GM19452 (cell line): ENCODE results near the gene GAS7.

Source experiments
- ATAC-seq: cut with Tn5 transposase; IDR thresholded peaks from one replicate; pipeline ENCODE4 v1.9.1; 2021; ENCODE audit not compliant: unreplicated experiment

Gene GAS7

DNA sequence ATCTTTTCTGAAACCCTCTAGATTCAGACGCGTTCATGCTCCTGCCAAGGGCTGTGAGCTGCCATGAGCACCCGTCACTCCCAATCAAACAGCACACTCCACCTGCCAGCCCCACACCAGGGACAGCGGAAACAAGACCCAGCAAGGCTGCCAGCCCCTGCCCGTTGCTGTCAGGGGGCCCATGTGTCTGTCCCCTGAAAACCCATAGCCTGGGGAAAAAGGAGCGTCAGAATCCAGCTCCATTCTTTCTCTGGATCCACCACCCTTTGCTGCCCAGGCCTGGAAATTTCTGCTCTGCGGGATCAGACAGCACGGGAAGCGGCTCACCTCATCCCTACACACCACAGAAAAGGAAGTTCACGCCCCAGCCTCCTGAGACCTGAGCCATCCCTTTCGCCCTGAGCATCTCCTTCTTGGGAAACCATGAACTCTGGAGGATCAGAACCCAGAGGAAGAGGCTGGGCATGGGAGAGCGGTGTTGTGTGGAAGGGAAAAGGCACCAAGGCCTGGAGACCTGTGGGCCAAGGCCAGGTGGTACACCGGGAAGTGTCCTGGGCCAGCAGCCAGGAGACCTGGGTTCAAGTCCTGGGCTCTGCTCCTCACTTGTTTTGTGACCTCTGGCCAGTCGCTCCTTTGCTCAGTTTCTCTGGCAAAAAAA is 241.8 kb downstream of the GAS7 start:
- ATAC-seq, result no peak

DNA sequence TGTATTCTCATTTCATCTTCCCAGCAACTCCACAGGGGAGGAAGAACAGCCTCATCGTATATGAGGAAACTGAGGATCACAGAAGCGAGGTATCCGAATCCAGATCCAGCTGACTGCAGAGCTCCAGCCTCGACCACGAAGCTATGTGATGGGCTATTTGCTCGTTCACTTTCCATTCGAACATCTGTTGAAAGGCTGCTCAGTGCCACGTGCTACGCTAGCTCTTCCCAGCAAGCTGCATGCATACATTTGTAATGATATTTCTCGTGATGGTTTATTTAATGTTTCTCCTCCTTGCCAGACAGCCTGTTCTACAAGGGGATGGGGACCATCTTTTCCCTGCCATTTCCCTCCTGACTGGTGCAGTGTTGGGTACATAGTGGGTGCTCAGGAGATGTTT is 244.9 kb downstream of the GAS7 start:
- no peak for ATAC-seq

GRCh38 chr17:9951803-9952202 is 246.6 kb downstream of the GAS7 start:
- ATAC-seq, result no peak

DNA sequence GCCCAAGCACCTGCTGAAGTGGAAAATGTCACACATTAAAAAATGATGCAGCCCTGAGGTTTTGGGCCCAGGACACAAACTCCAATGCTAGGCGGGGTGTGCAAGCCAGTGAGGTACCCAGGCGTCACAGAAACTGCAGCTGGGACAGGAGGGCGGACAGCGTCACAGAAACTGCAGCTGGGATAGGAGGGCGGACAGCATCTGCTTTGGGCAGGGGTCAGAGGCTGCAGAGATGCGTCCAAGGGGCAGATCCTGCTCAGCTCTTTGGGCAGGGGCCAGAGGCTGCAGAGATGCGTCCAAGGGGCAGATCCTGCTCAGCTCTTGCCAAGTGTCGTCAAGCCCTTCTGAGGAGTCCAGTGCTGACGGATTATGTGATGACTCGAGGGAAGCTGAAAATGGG is 249.5 kb downstream of the GAS7 start:
- no peak for ATAC-seq

DNA sequence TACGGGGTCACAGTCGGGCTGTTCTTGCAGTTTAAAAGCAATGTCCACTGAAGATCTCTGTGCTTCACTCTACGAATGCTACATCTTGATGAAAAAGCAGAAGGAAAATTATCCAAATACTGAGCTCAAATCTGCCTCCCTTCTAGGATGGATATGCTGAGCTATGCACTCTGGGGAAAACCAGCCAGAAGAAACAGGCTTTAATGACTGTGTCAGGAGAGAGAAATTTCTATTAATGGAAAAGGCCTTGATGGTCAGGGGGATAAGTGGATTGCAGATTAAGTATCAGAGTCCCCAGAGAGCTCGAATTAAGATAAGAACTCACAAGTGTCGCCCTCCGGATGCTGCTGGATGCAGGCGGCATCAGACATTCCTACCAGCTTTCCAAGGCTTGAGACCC is 253.7 kb downstream of the GAS7 start:
- ATAC-seq, result no peak

- no peak for ATAC-seq
These were observed 255.1 kb downstream of the GAS7 start for GRCh38 chr17:9943343-9943742.

DNA sequence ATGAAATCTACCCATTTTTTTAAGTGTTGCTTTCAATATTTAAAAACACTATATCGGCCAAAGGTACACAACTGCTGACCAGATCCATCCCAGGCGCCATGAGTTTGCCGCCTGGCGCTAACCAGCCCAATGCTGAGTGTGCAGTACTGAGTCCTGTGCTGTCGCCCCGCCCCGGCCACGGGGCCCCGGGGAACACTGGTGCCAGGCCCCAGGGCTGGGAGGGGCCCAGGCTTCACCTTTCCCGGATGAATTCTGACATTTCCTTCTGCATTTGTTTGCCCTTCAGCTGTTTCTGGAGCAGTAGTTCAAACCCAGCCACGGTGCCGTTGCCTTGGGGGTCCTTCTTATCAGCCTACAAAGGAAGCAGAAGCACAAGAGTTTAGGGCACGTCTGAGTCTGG is 255.5 kb downstream of the GAS7 start:
- no peak for ATAC-seq

DNA sequence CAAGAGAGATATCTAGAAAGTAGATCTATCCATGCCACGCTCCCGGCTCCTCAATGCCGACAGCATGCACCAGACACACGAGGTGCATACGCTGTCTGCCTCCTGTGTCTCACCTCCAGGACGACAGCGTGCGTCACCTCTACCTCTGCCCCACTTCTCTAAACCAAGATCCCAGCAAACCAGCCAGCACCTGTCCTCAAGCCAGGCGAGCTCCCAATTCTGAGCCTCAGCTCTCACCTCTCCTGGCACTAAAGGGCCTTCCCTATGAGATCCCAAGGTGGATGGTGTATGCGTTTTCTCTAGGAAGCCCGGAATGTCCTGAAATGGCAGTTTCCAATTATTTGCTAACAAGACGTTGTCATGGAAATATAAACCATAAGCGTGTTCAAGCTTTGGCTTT is 257.1 kb downstream of the GAS7 start:
- no peak for ATAC-seq

GRCh38 chr17:9940841-9941240 is 257.6 kb downstream of the GAS7 start:
- ATAC-seq, result no peak

GRCh38 chr17:9938764-9939163 is 259.6 kb downstream of the GAS7 start:
- ATAC-seq, result no peak

GRCh38 chr17:9937901-9938300 is 260.5 kb downstream of the GAS7 start:
- ATAC-seq, result no peak

DNA sequence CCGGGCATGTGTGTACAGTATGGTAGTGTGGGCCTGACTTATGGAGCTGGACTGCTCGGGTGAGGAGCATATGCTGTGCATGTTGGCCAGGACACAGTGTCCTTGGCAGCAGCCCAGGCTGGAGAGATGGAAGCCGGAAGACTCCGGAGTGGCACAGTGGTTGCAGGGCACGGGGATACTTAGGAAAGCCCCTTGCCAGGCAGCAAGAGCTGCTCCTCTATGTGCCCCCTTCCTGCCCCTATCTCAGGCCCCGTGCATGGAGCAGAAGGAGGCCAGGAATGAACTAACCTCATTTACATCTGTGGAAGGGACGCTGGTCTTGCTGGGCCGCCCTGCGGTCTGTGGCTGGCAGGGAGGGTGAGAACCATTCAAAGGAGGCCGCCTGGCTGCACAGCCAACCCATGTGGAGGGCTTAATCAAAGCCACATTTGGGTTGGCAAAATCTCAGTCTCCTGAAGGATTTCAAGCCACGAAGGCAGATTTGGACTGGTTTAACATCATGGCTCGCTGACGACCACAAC is 261.1 kb downstream of the GAS7 start:
- ATAC-seq, result no peak

GRCh38 chr17:9936095-9936494 is 262.3 kb downstream of the GAS7 start:
- no peak for ATAC-seq

DNA sequence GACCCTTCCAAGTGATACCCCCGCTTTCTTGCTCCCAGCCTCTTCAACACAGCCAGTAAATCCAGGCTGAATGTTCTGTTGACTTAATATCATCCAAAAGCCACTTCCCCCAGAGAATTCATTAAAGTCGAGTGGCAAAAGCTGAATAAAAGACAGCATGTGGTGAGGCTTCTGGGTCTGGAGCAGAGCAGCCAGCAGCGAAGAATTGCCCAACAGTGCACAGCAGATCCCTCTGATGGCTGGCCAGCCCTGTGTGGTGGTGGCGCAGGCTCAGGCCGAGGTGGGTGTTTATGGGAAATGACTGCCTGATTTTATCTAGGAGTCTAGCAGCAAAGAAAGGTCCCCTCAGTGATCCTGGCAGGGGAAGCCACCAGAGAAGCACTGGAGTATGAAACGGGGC is 263.0 kb downstream of the GAS7 start:
- ATAC-seq, result no peak

GRCh38 chr17:9934331-9934730 is 264.1 kb downstream of the GAS7 start:
- no peak for ATAC-seq

DNA sequence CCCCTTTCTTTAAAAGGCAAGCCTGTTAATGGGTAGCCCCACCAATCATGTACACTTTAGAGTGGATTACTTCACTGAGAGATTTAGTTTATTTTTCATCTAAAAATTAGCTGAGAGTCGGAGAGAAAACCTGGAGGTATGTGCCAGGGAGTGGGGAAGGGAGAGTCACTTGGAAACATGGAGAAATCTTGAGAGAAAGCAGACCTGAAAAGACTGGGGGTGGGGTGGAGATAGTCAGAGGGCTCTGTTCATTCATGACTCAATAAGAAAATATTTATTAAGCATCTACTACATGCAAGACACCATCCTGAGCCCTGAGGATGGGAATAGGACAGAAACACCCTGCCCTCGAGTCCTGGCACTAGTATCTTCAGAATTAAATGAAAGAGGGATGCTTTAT is 265.9 kb downstream of the GAS7 start:
- no peak for ATAC-seq

- ATAC-seq, result no peak
These were observed 267.2 kb downstream of the GAS7 start for GRCh38 chr17:9931144-9931741.

- ATAC-seq, result no peak
These were observed 268.5 kb downstream of the GAS7 start for GRCh38 chr17:9929871-9930270.

GRCh38 chr17:9928601-9929333 is 269.6 kb downstream of the GAS7 start:
- ATAC-seq, result no peak

DNA sequence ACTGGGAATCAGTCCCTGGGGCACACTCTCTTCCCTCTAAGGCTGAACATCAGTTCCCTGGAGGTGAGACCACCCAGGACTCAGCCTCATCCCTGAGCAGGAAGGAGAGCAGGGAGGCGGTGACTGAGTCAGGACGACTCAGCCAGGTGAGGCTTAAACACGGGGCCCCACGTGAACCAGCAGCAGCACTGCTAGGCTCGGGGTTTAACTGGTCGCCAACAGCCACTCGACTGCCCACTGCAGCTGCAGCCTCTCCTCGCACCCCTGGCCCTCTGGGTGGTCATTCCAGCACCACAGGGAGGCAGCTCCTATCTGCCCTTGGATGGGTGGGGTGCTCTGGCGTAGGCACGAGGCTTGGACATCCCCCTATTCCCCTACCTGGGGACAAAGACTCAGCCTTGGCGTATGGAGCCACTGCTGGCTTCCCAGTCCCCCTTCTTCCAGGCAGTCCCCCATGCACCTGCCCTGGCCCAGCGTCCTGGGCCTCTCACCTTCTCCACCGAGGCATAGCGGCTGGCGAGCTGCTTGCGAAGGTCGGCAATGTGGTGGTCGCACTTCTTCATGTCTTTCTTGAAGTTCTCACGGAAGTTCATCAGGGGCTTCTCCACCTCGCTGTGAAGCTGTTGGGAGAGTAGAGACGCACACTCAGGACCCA is 272.1 kb downstream of the GAS7 start:
- ATAC-seq, result no peak

DNA sequence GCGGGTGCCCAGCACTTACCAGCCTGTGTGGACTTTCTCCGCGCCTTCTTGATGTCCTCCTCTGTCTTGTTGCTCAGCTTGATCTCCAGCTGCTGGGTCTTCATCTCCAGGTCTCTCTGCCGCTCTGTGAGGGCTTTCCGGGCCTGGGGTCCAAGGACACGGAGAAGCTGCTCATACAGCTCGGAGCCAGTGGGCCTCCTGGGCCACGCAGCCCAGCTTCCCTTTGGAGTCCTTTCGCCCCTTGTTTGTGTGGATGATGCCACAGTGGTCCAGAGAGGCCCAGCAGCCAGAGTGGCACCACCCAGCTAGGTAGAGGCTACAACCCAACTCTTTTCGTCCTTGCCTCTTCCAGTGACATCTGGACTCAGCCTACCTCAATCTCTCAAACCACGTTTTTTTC is 272.9 kb downstream of the GAS7 start:
- no peak for ATAC-seq

- ATAC-seq, result peak; percentile 63
These were observed 273.6 kb downstream of the GAS7 start for GRCh38 chr17:9924735-9925191.
